Pancreas (tissue), 10 donors: ENCODE results near the gene TCFL5. TPM values are rescaled to one million over a fixed set of nuclear protein-coding genes. Genes with fewer than 3 reads are reported as not detected.
A peak's percentile ranks its signal among the peaks of the same experiment; 100 is the strongest.

Source experiments
- ATAC-seq, 4 donors: fragments of 200-7000 bp; cut with Tn5 transposase; one replicate each; pipeline versions ENCODE4 v1.8.0 to v1.9.1; 2020; ENCODE audit warnings: mild to moderate bottlenecking in 4 of 4, moderate library complexity in 4 of 4
- DNase-seq, 6 donors: peaks; one replicate each; pipeline ENCODE4 v3.0.0-alpha.2; 2020
- FAIRE-seq: peaks from 2 replicates; lab custom pipeline; 2012; peaks lifted over from hg19 to GRCh38; lab: Jason Lieb, UNC
- H3K27ac ChIP-seq, 4 donors: fragments of 200-600 bp; sonication (generic); 1 replicate in 3 of 4; 2 replicates in 1 of 4; pipeline versions ENCODE4 v1.5.0 to v1.8.0; 2020
- H3K27me3 ChIP-seq, 4 donors: fragments of 200-600 bp; one replicate each; pipeline ENCODE4 v1.8.0; 2021
- H3K36me3 ChIP-seq, 3 donors: fragments of 200-600 bp; sonication (generic) in 1 of 3; one replicate each; pipeline versions ENCODE4 v1.5.0 to v1.8.0; 2020 to 2021
- H3K4me1 ChIP-seq, 3 donors: fragments of 200-600 bp; one replicate each; pipeline ENCODE4 v1.8.0; 2021
- H3K4me3 ChIP-seq, 4 donors: fragments of 200-600 bp; sonication (generic) in 2 of 4; one replicate each; pipeline versions ENCODE4 v1.5.0 to v1.8.0; 2020 to 2021
- H3K9me3 ChIP-seq, 4 donors: fragments of 200-600 bp; one replicate each; pipeline ENCODE4 v1.8.0; 2021
- WGBS, 2 donors: extraction: QIAGEN DNeasy Blood & Tissue Kit; methylation state at CpG; one replicate each; pipeline ENCODE4 v1.1.7; 2013; 5-methylcytosine and 5-hydroxymethylcytosine counted together
- intact Hi-C, 3 donors: fragments of 100-400 bp; cut with DNase I; formaldehyde crosslinking; loops; one replicate each; pipeline versions ENCODE4 v1.11.1 to v1.14.2; 2022
- polyA plus RNA-seq, 2 donors: library from polyadenylated mRNA; stranded (reverse); fragments of 200-250 nt; gene quantifications; one replicate each; pipeline ENCODE4 v1.2.3, GENCODE V29; 2013
- total RNA-seq, 6 donors: library from RNA; stranded (reverse); fragmentation: NEBNext Ultra II Directional in 4 of 6; extraction: Animal tissue kit (Norgen Biotek cat#: 25700) in 4 of 6; gene quantifications; one replicate each; pipeline versions ENCODE4 v1.2.1 to v1.2.4, GENCODE V29; 2021 to 2023
- TF ChIP-seq, protein P1 (sequence below), 4 donors: fragments of 200-600 bp; sonication (generic) in 3 of 4; IDR thresholded peaks; one replicate each; pipeline versions ENCODE4 v1.5.0 to v1.8.0; 2021; ENCODE audit warnings: antibody characterized with exemption in 4 of 4
- donor health status: healthy with polysubstance abuse.
- donor health status: DM: no; HTN: no; CAD: no; lungs with moderate emphysema.
- donor health status: DM: no; HTN: no; CAD: no.
- donor health status: control.
- donor health status: control.
- donor health status: Bipolar disorder and iron deficiency.
- donor health status: DM: yes; HTN: yes; CAD: no.
- donor health status: DM: no; HTN: no; CAD: no.
- donor health status: DM: no; HTN: no; CAD: no.
- donor health status: DM: yes; HTN: yes; CAD: no.

TCFL5 gene
- total RNA-seq (1 to 10 TPM; 3.5 to 4.9 (median 4.0) TPM), polyA plus RNA-seq (1 to 10 TPM; 2.5 to 4.9 TPM)

DNA sequence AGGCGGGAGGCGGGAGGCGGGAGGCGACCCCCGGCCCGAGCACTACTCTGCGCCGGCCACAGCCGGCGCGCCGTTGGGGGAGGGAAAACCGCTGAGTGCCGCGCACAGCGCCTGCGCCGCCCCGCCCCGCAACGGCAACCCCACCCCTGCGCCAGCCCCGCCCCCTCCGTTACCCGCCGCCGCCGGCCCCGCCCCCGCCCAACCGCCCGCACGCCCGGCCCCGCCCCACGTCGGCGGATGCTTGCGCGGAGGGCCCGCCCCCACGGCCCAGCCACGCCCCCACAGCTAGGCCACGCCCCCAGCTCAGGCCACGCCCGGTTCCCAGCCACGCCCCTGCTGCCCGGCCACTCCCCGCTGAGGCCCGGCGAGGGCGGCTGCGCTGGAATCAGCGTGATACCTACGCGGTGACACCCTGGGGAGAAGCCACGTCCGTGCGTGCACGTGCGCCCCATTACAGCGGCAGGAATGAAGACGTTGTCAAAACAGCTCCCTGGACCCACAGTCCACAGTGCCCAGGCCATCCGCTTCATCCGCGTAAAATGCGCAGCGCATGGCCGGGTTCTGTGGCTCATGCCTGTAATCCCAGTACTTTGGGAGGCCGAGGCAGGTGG, at the start of gene TCFL5:
TSS of gene TCFL5 (minus strand) at position 97 of the 611 bp plus-strand sequence. CDS start 152 bp downstream, outside the sequence.
- no peaks in the 10 kb centered on the region for H3K9me3 ChIP-seq
- FAIRE-seq (no peak), DNase-seq (peak; percentile 77 to 100 (median 94)), ATAC-seq (peak; percentile 96 to 99 (median 98))
- intact Hi-C loops, result no loop called here
- 9 to 14% methylated on average over 43 to 70 of the region's 70 CpGs for WGBS, 2 donors
- H3K4me3 ChIP-seq, result peak within 1 kb of the TSS in 3 of 4 donors; percentile 18 to 51 (median 38)
- peak within 1 kb of the TSS in 1 of 4 donors; percentile 48 for H3K27ac ChIP-seq
- TF ChIP-seq, protein P1, sequence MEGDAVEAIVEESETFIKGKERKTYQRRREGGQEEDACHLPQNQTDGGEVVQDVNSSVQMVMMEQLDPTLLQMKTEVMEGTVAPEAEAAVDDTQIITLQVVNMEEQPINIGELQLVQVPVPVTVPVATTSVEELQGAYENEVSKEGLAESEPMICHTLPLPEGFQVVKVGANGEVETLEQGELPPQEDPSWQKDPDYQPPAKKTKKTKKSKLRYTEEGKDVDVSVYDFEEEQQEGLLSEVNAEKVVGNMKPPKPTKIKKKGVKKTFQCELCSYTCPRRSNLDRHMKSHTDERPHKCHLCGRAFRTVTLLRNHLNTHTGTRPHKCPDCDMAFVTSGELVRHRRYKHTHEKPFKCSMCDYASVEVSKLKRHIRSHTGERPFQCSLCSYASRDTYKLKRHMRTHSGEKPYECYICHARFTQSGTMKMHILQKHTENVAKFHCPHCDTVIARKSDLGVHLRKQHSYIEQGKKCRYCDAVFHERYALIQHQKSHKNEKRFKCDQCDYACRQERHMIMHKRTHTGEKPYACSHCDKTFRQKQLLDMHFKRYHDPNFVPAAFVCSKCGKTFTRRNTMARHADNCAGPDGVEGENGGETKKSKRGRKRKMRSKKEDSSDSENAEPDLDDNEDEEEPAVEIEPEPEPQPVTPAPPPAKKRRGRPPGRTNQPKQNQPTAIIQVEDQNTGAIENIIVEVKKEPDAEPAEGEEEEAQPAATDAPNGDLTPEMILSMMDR (IDR thresholded peaks at IDR 0.05), result no peak
- peaks cover 0 to 5% (median 0%) of the 10 kb centered on the region in 3 donors for H3K36me3 ChIP-seq
- no peaks in the 10 kb centered on the region for H3K27me3 ChIP-seq
- H3K4me1 ChIP-seq, result peaks cover 8 to 10% (median 8%) of the 10 kb centered on the region in 3 donors

DNA sequence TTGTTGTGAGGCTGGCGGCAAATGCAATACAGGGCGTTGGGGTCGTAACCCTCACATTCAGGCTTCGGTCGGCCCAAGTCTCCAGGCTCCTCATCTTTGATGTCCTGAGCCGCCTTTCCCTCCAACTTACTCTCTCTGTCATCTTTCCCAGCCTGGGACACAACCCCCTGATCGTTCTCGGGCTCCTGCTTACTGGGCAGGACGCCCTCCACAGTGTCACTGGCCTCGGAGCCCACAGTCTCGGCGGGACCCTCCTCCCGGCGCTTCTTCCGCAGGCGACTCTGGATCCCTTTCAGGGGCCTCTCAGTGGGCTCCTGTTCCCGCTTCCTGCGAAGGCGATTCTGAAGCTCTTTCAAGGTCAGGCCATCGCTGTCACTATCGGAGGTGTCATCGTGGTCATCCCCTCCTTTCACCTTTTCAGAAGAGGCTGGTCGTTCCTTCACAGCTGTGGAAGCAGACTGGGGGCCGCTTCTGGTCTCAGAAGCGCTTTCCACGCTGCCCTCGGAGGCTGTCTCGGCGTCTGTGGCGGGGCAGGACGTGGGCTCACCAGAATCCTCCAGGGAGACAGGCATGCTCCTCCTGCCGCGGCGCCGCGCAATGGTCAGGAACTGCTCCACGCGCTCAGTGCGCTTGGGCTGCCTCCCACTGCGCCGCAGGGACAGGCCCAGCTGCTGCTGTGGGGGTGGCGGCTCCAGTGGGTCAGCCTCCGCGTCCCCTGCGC, 49.3 kb upstream of the TCFL5 start:
- no peaks in the 10 kb centered on the region for H3K27me3 ChIP-seq
- H3K9me3 ChIP-seq, result no peaks in the 10 kb centered on the region
- intact Hi-C loops, result no loop called here
- DNase-seq, result no peak
- H3K4me3 ChIP-seq, result no peak overlapping the region
- TF ChIP-seq, protein P1 (IDR thresholded peaks at IDR 0.05), result no peak
- H3K4me1 ChIP-seq, result peaks cover 0 to 13% (median 2%) of the 10 kb centered on the region in 3 donors
- 93 to 94% methylated on average over 45 of the region's 45 CpGs for WGBS, 2 donors
- no peak for FAIRE-seq
- no peak overlapping the region for H3K27ac ChIP-seq
- peaks cover 14 to 64% (median 47%) of the 10 kb centered on the region in 3 donors for H3K36me3 ChIP-seq
- no peak for ATAC-seq

DNA sequence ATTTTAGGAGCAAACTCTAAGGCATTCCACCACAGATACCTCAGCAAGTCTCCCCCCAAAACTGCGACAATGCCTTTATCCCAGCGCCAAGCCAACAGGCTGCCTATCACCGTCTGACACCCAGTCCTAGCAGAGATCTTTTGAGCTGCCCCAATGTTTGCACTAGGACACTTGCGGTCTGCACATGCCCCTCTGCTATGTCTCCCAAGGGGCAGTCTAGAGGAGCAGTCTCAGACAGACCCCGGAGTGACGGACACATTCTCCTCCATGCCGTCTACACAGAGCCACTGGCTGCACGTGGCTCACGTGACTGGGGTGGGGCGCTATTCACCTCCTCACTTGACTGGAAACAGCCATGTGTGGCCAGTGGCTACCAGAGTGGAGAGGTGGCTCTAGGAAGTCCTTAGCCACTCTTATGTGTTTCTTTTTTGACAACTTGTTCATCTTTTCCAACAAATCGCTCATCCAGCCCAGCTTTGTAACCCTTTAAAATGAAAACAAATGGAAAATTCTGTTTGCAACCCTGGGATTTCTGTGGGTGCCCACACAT, 48.7 kb upstream of the TCFL5 start:
- 92 to 96% methylated on average over 11 of the region's 11 CpGs for WGBS, 2 donors
- peaks cover 19 to 71% (median 53%) of the 10 kb centered on the region in 3 donors for H3K36me3 ChIP-seq
- no peak for DNase-seq

DNA sequence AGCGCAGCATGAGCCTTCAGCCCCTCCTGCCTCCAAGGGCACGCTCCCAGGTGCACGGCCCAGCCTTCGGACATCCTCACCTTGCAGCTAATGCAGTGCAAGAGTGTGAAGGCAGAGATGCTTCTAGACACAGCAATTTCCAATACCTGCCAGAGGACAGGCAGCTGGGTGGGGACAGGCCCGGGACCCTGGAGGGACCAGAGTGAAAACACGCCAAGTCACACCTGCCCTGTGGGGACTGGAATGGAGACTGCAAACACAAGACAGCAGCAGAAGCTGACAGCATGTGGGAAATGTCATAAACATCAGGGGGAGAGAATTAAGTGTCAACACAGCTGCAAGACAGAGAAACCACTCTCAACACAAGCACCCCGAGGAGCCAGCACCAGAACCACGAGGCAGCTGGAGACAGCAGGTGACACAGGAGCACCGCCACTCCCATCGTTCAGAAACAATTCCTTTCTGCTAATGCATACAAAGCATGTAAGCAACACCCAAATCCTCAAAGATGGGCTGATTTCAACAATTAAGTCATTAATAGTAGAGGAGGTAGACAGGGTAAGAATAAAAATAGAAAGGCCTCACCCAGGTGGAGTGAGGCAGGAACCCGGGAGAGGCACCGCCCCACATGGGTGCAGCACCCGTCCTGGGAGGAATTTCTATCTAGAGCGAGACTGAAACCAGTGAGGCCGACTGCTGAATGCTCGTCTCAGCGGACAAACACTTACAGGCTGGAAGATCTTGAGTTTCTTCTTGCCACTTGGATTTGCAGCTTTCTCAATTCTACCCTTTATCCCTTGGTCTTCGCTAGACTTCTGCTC, 47.6 kb upstream of the TCFL5 start:
- no peak for DNase-seq
- FAIRE-seq, result no peak
- TF ChIP-seq, protein P1 (IDR thresholded peaks at IDR 0.05), result no peak
- ATAC-seq, result peak in 1 of 4 donors; percentile 12
- Histone ChIP-seq H3K36me3 (peaks cover 20 to 81% (median 61%) of the 10 kb centered on the region in 3 donors), H3K4me1 (no peaks in the 10 kb centered on the region), H3K4me3 (no peak overlapping the region), H3K9me3 (no peaks in the 10 kb centered on the region), H3K27me3 (no peaks in the 10 kb centered on the region), H3K27ac (no peak overlapping the region)
- 83 to 85% methylated on average over 18 of the region's 18 CpGs for WGBS, 2 donors
- intact Hi-C loops, result no loop called here

More for the DNA sequence above, 48.7 kb upstream of the TCFL5 start:
- no peak overlapping the region for H3K4me3 ChIP-seq
- no peaks in the 10 kb centered on the region for H3K9me3 ChIP-seq
- TF ChIP-seq, protein P1 (IDR thresholded peaks at IDR 0.05), result no peak
- H3K27me3 ChIP-seq, result no peaks in the 10 kb centered on the region
- H3K27ac ChIP-seq, result no peak overlapping the region
- FAIRE-seq (no peak), ATAC-seq (no peak)
- intact Hi-C loops, result no loop called here
- H3K4me1 ChIP-seq, result peaks cover 0 to 10% (median 0%) of the 10 kb centered on the region in 3 donors
